Measurements from ENCODE around the gene ULBP1.
"Not testable (repeated sequence)": the region's sequence is repeated elsewhere in the genome, so short reads cannot be mapped to it uniquely, and the experiment has no call there.

Gene ULBP1

GRCh38 chr6:149963462-149964307 lies at the start of gene ULBP1:
Gene ULBP1 (plus strand): TSS chr6:149963943. CDS start chr6:149964050, 107 bp downstream.
- peak; percentile 83 to 86 for DNase-seq (ENCODE audit: low read depth in 2 of 2)

GRCh38 chr6:149915970-149916865 lies 47.5 kb upstream of the ULBP1 start:
- no peak for DNase-seq (ENCODE audit: low read depth in 2 of 2)

GRCh38 chr6:149917679-149918078 lies 46.1 kb upstream of the ULBP1 start:
- DNase-seq (ENCODE audit: low read depth in 2 of 2) = no peak

GRCh38 chr6:149918151-149918905 lies 45.4 kb upstream of the ULBP1 start:
- no peak for DNase-seq (ENCODE audit: low read depth in 2 of 2)

- not testable (repeated sequence) for DNase-seq (ENCODE audit: low read depth in 2 of 2)
Measured at GRCh38 chr6:149919126-149919833, 44.5 kb upstream of the ULBP1 start.

- no peak for DNase-seq (ENCODE audit: low read depth in 2 of 2)
Measured at GRCh38 chr6:149919834-149920225, 43.9 kb upstream of the ULBP1 start.

GRCh38 chr6:149921361-149921760 lies 42.4 kb upstream of the ULBP1 start:
- DNase-seq (ENCODE audit: low read depth in 2 of 2) = no peak

GRCh38 chr6:149922091-149922490 lies 41.7 kb upstream of the ULBP1 start:
- DNase-seq (ENCODE audit: low read depth in 2 of 2) = not testable (repeated sequence)

GRCh38 chr6:149922642-149923326 lies 41.0 kb upstream of the ULBP1 start, which contains the start of gene RAET1G:
Gene RAET1G (minus strand): TSS chr6:149923121. CDS start chr6:149923010, 111 bp downstream.
- DNase-seq (ENCODE audit: low read depth in 2 of 2) = peak; percentile 87 to 89

- DNase-seq (ENCODE audit: low read depth in 2 of 2) = no peak
Measured at GRCh38 chr6:149923327-149923986, 40.3 kb upstream of the ULBP1 start.

- DNase-seq (ENCODE audit: low read depth in 2 of 2) = no peak
Measured at GRCh38 chr6:149924206-149924932, 39.4 kb upstream of the ULBP1 start.

- no peak for DNase-seq (ENCODE audit: low read depth in 2 of 2)
Measured at GRCh38 chr6:149924933-149925252, 38.9 kb upstream of the ULBP1 start.

- DNase-seq (ENCODE audit: low read depth in 2 of 2) = no peak
Measured at GRCh38 chr6:149925253-149925973, 38.3 kb upstream of the ULBP1 start.

GRCh38 chr6:149925974-149926777 lies 37.6 kb upstream of the ULBP1 start:
- peak; percentile 40 to 42 for DNase-seq (ENCODE audit: low read depth in 2 of 2)

GRCh38 chr6:149927025-149927424 lies 36.7 kb upstream of the ULBP1 start:
- DNase-seq (ENCODE audit: low read depth in 2 of 2) = not testable (repeated sequence)

GRCh38 chr6:149929422-149929821 lies 34.3 kb upstream of the ULBP1 start:
- DNase-seq (ENCODE audit: low read depth in 2 of 2) = no peak

- DNase-seq (ENCODE audit: low read depth in 2 of 2) = no peak
Measured at GRCh38 chr6:149931501-149931900, 32.2 kb upstream of the ULBP1 start.

- DNase-seq (ENCODE audit: low read depth in 2 of 2) = no peak
Measured at GRCh38 chr6:149933036-149933435, 30.7 kb upstream of the ULBP1 start.
